GM12801 (cell line): Measurements from ENCODE around the gene KRTAP4-6.

Experiments
- CTCF ChIP-seq: IDR thresholded peaks from one replicate; pipeline ENCODE4 v1.5.1; 2011; ENCODE audit warnings: control low read depth; ENCODE audit not compliant: insufficient read length; ENCODE audit errors: extremely low read depth

Gene KRTAP4-6

GRCh38 chr17:41153856-41154255 lies 13.5 kb upstream of the KRTAP4-6 start:
- TF ChIP-seq CTCF, result no peak

GRCh38 chr17:41151525-41151924 lies 11.2 kb upstream of the KRTAP4-6 start:
- TF ChIP-seq CTCF, result no peak

GRCh38 chr17:41150026-41150425 lies 9.7 kb upstream of the KRTAP4-6 start:
- TF ChIP-seq CTCF, result no peak

- TF ChIP-seq CTCF, result no peak
These were observed 9.3 kb upstream of the KRTAP4-6 start, which contains the start of gene KRTAP4-5 for GRCh38 chr17:41149652-41149985. TSS of gene KRTAP4-5 (minus strand) at chr17:41149825. CDS start at chr17:41149767, 58 bp downstream.

GRCh38 chr17:41147531-41148204 lies 7.3 kb upstream of the KRTAP4-6 start:
- no peak for TF ChIP-seq CTCF

- TF ChIP-seq CTCF, result no peak
These were observed 4.9 kb upstream of the KRTAP4-6 start for GRCh38 chr17:41145261-41145660.

GRCh38 chr17:41144846-41145245 lies 4.5 kb upstream of the KRTAP4-6 start:
- TF ChIP-seq CTCF, result no peak

- TF ChIP-seq CTCF, result no peak
These were observed 1.0 kb upstream of the KRTAP4-6 start for GRCh38 chr17:41141361-41141760.
